Measurements from ENCODE around the gene TTC21A.

The TTC21A gene

GRCh38 chr3:39088456-39088855 is 19.0 kb upstream of the TTC21A start:
- H3K9me2 ChIP-seq (replicated peaks; ENCODE audit: insufficient read depth, low read length): no peaks in the 10 kb centered on the region
- no peak for TF ChIP-seq EZH2 (optimal IDR thresholded peaks at IDR 0.05; ENCODE audit: low read depth, low read length)
- no peak for TF ChIP-seq CTCF (IDR thresholded peaks at IDR 0.05; ENCODE audit: low read length)
- no peak for TF ChIP-seq EZH2phosphoT487 (IDR thresholded peaks at IDR 0.05; ENCODE audit: low read length)
- H3K4me1 ChIP-seq (ENCODE audit: low read length): no peaks in the 10 kb centered on the region
- H3K4me2 ChIP-seq (ENCODE audit: low read depth, low read length): no peak overlapping the region
- no peaks in the 10 kb centered on the region for H3K9me3 ChIP-seq (replicated peaks; ENCODE audit: insufficient read depth, low read length)
- no peak for DNase-seq
- H4K20me1 ChIP-seq (ENCODE audit: insufficient read depth, low read length): no peaks in the 10 kb centered on the region
- H2AFZ ChIP-seq (ENCODE audit: low read length): no peak overlapping the region
- H3K36me3 ChIP-seq (replicated peaks; ENCODE audit: insufficient read depth, low read length): no peaks in the 10 kb centered on the region; the same call in 1 of the 2 replicates
- no peaks in the 10 kb centered on the region for H3K79me2 ChIP-seq (ENCODE audit: low read length)
- H3F3A ChIP-seq (ENCODE audit: insufficient read depth, low read length): peaks cover 5% of the 10 kb centered on the region; the same call in 1 of the 2 replicates
- no peaks in the 10 kb centered on the region for H3K27me3 ChIP-seq (replicated peaks; ENCODE audit: insufficient read depth, low read length)
- no peak overlapping the region for H3K9ac ChIP-seq (ENCODE audit: low read length)
- H3K27ac ChIP-seq (ENCODE audit: low read length): no peak overlapping the region
- no peak overlapping the region for H3K4me3 ChIP-seq (ENCODE audit: low read length)

- H3K4me2 ChIP-seq (ENCODE audit: low read depth, low read length): no peak overlapping the region
- H2AFZ ChIP-seq (ENCODE audit: low read length): no peak overlapping the region
- H3F3A ChIP-seq (ENCODE audit: insufficient read depth, low read length): peaks cover 5% of the 10 kb centered on the region; the same call in 1 of the 2 replicates
- no peak overlapping the region for H3K4me3 ChIP-seq (ENCODE audit: low read length)
- H4K20me1 ChIP-seq (ENCODE audit: insufficient read depth, low read length): no peaks in the 10 kb centered on the region
- H3K9me3 ChIP-seq (replicated peaks; ENCODE audit: insufficient read depth, low read length): no peaks in the 10 kb centered on the region
- no peak overlapping the region for H3K27ac ChIP-seq (ENCODE audit: low read length)
- H3K9me2 ChIP-seq (replicated peaks; ENCODE audit: insufficient read depth, low read length): no peaks in the 10 kb centered on the region
- H3K36me3 ChIP-seq (replicated peaks; ENCODE audit: insufficient read depth, low read length): no peaks in the 10 kb centered on the region; the same call in 1 of the 2 replicates
- no peaks in the 10 kb centered on the region for H3K79me2 ChIP-seq (ENCODE audit: low read length)
- no peak for DNase-seq
- H3K9ac ChIP-seq (ENCODE audit: low read length): no peak overlapping the region
- H3K27me3 ChIP-seq (replicated peaks; ENCODE audit: insufficient read depth, low read length): no peaks in the 10 kb centered on the region
- no peak for TF ChIP-seq EZH2phosphoT487 (IDR thresholded peaks at IDR 0.05; ENCODE audit: low read length)
- TF ChIP-seq CTCF (IDR thresholded peaks at IDR 0.05; ENCODE audit: low read length): no peak
- TF ChIP-seq EZH2 (optimal IDR thresholded peaks at IDR 0.05; ENCODE audit: low read depth, low read length): no peak
- no peaks in the 10 kb centered on the region for H3K4me1 ChIP-seq (ENCODE audit: low read length)
These were observed 18.6 kb upstream of the TTC21A start for GRCh38 chr3:39088889-39089288.

GRCh38 chr3:39090922-39091321 is 16.6 kb upstream of the TTC21A start:
- Histone ChIP-seq H3K9me2 (replicated peaks; ENCODE audit: insufficient read depth, low read length) (no peaks in the 10 kb centered on the region), H4K20me1 (ENCODE audit: insufficient read depth, low read length) (no peaks in the 10 kb centered on the region), H3K27ac (ENCODE audit: low read length) (peak overlapping the region; percentile 20; the same call in 1 of the 2 replicates), H3K4me2 (ENCODE audit: low read depth, low read length) (no peak overlapping the region), H3K9me3 (replicated peaks; ENCODE audit: insufficient read depth, low read length) (no peaks in the 10 kb centered on the region), H3K27me3 (replicated peaks; ENCODE audit: insufficient read depth, low read length) (no peaks in the 10 kb centered on the region), H3K4me3 (ENCODE audit: low read length) (no peak overlapping the region), H2AFZ (ENCODE audit: low read length) (no peak overlapping the region), H3K9ac (ENCODE audit: low read length) (no peak overlapping the region), H3K4me1 (ENCODE audit: low read length) (no peaks in the 10 kb centered on the region), H3K79me2 (ENCODE audit: low read length) (no peaks in the 10 kb centered on the region), H3K36me3 (replicated peaks; ENCODE audit: insufficient read depth, low read length) (no peaks in the 10 kb centered on the region; the same call in 1 of the 2 replicates), H3F3A (ENCODE audit: insufficient read depth, low read length) (peaks cover 5% of the 10 kb centered on the region; the same call in 1 of the 2 replicates)
- TF ChIP-seq EZH2phosphoT487 (IDR thresholded peaks at IDR 0.05; ENCODE audit: low read length) (no peak), CTCF (IDR thresholded peaks at IDR 0.05; ENCODE audit: low read length) (no peak)
- peak; percentile 47 for DNase-seq
